Neutrophil (primary cell): ENCODE measurements around the gene HCFC1R1.
A peak's percentile ranks its signal among the peaks of the same experiment; 100 is the strongest.

ENCODE experiments used
- H3K27ac ChIP-seq: fragments of 200-600 bp; sonication (generic); 2 replicates; pipeline ENCODE4 v1.5.1; 2016; ENCODE audit warnings: mild to moderate bottlenecking, moderate library complexity
- H3K27me3 ChIP-seq: fragments of 200-600 bp; sonication (generic); 2 replicates; pipeline ENCODE4 v1.6.0; 2016; ENCODE audit warnings: mild to moderate bottlenecking
- H3K36me3 ChIP-seq: fragments of 200-600 bp; sonication (generic); 2 replicates; pipeline ENCODE4 v1.5.1; 2017
- H3K4me1 ChIP-seq, 2 experiments: fragments of 200-600 bp in 1 of 2; sonication (generic) in 1 of 2; 1 replicate in 1 of 2; 2 replicates in 1 of 2; pipeline versions ENCODE4 v1.5.1 to v1.6.1; 2013 to 2016; ENCODE audit warnings: low read depth in 1 of 2, low read length in 1 of 2, mild to moderate bottlenecking in 1 of 2, moderate library complexity in 1 of 2; ENCODE audit not compliant: control insufficient read depth in 1 of 2, insufficient read depth in 1 of 2
- H3K4me3 ChIP-seq, 2 experiments: fragments of 200-600 bp in 1 of 2; sonication (generic) in 1 of 2; 1 replicate in 1 of 2; 2 replicates in 1 of 2; pipeline ENCODE4 v1.5.1; 2013 to 2016; ENCODE audit warnings: low read depth in 1 of 2, low read length in 1 of 2, mild to moderate bottlenecking in 1 of 2, moderate library complexity in 1 of 2
- H3K9me3 ChIP-seq: fragments of 200-600 bp; sonication (generic); 2 replicates; pipeline ENCODE4 v1.5.1; 2016
- CTCF ChIP-seq: fragments of 200-600 bp; sonication (generic); IDR thresholded peaks from 2 replicates; pipeline ENCODE4 v1.5.1; 2016; ENCODE audit warnings: antibody characterized with exemption

Gene HCFC1R1

GRCh38 chr16:3003582-3004270, 20.0 kb downstream of the HCFC1R1 start:
- TF ChIP-seq CTCF, result peak; percentile 84
- Histone ChIP-seq H3K4me1 (peaks cover 40 to 43% of the 10 kb centered on the region in 2 experiments), H3K9me3 (no peaks in the 10 kb centered on the region), H3K27me3 (no peaks in the 10 kb centered on the region), H3K27ac (peak overlapping the region; percentile 98), H3K36me3 (peaks cover 30% of the 10 kb centered on the region), H3K4me3 (peak overlapping the region; percentile 30 to 66)

- Histone ChIP-seq H3K27me3 (no peaks in the 10 kb centered on the region), H3K27ac (no peak overlapping the region), H3K4me3 (no peak overlapping the region), H3K4me1 (peaks cover 19% of the 10 kb centered on the region in 2 experiments), H3K9me3 (no peaks in the 10 kb centered on the region), H3K36me3 (peaks cover 31% of the 10 kb centered on the region)
- TF ChIP-seq CTCF, result no peak
Measured at GRCh38 chr16:3001316-3001715, 22.4 kb downstream of the HCFC1R1 start.

- no peaks in the 10 kb centered on the region for H3K9me3 ChIP-seq
- H3K27ac ChIP-seq, result no peak overlapping the region
- no peak overlapping the region for H3K4me3 ChIP-seq
- H3K4me1 ChIP-seq, result peaks cover 11 to 12% of the 10 kb centered on the region in 2 experiments
- no peaks in the 10 kb centered on the region for H3K27me3 ChIP-seq
- no peak for TF ChIP-seq CTCF
- peaks cover 31% of the 10 kb centered on the region for H3K36me3 ChIP-seq
Measured at GRCh38 chr16:3000540-3000939, 23.2 kb downstream of the HCFC1R1 start.

- no peak overlapping the region for H3K4me3 ChIP-seq
- H3K36me3 ChIP-seq, result peaks cover 31% of the 10 kb centered on the region
- H3K9me3 ChIP-seq, result no peaks in the 10 kb centered on the region
- H3K4me1 ChIP-seq, result peaks cover 5 to 8% of the 10 kb centered on the region in 2 experiments
- no peak for TF ChIP-seq CTCF
- no peaks in the 10 kb centered on the region for H3K27me3 ChIP-seq
- no peak overlapping the region for H3K27ac ChIP-seq
Measured at GRCh38 chr16:2999929-3000328, 23.8 kb downstream of the HCFC1R1 start.

GRCh38 chr16:2996298-2996697, 27.4 kb downstream of the HCFC1R1 start:
- Histone ChIP-seq H3K4me1 (no peaks in the 10 kb centered on the region), H3K9me3 (no peaks in the 10 kb centered on the region), H3K4me3 (no peak overlapping the region), H3K27me3 (no peaks in the 10 kb centered on the region), H3K27ac (no peak overlapping the region), H3K36me3 (peaks cover 19% of the 10 kb centered on the region)
- TF ChIP-seq CTCF, result no peak
